ENCODE results near the gene CYRIA. TPM values are rescaled to one million over a fixed set of nuclear protein-coding genes. Genes with fewer than 3 reads are reported as not detected.
A peak's percentile ranks its signal among the peaks of the same experiment; 100 is the strongest.

Gene CYRIA
- total RNA-seq, 1 donor from 2014 or later: 227 TPM

GRCh38 chr2:16671760-16672159, 6.1 kb upstream of the CYRIA start:
- FAIRE-seq (no peak), DNase-seq (ENCODE audit: low spot score in 2 of 2) (no peak)

- DNase-seq (ENCODE audit: low spot score in 2 of 2) (no peak), FAIRE-seq (no peak)
Observed at GRCh38 chr2:16669388-16669787, 3.8 kb upstream of the CYRIA start.

GRCh38 chr2:16666449-16666801, 791 bp upstream of the CYRIA start:
- DNase-seq (ENCODE audit: low spot score in 2 of 2): no peak
- FAIRE-seq: no peak

DNA sequence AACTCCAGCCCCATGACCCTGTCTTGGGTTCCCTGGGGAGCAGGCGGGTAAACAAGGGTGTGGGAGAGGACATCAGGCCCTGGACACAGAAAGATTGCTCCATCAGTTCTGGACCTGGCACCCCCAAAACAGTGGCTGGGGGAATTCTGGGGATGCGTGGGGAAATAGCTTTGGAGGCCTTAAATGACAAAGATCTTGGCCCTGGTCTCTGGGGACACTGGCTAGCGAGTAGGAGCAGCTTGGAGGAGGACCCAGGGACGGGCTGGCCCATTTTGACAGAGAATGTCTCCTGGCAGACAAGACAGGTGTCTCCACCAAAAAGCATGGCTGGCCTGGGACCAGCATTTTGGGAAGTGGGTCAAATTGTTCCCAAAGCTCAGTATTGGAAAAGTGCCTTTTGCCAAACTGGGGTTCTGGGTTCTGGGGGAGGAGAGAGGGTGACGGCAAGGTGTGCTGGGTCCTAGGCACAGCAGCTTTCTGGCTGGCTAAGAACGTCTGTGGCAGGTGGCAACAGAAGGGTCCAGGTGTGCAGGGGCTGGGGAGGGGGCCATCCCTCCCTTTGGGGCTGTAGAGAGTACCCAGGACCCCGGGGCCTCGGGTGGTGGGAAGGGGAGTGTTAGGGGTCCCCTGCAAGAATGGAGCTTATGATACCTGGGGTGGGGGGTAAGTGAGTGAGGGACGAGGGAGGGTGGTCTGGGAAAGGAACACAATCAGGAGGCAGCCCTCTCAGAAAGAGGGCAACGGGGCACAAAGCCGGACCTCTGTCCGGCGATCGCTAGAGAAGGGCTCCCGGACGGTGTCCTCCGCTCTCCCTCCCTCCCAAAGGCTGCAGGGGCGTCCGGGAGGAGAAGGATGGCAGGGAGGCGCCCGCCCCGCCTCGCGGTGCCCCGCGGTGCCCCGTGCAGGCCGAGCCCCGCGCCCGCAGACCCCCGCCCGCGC, 556 bp downstream of the CYRIA start:
- FAIRE-seq (no peak), DNase-seq (ENCODE audit: low spot score in 2 of 2) (no peak)

DNA sequence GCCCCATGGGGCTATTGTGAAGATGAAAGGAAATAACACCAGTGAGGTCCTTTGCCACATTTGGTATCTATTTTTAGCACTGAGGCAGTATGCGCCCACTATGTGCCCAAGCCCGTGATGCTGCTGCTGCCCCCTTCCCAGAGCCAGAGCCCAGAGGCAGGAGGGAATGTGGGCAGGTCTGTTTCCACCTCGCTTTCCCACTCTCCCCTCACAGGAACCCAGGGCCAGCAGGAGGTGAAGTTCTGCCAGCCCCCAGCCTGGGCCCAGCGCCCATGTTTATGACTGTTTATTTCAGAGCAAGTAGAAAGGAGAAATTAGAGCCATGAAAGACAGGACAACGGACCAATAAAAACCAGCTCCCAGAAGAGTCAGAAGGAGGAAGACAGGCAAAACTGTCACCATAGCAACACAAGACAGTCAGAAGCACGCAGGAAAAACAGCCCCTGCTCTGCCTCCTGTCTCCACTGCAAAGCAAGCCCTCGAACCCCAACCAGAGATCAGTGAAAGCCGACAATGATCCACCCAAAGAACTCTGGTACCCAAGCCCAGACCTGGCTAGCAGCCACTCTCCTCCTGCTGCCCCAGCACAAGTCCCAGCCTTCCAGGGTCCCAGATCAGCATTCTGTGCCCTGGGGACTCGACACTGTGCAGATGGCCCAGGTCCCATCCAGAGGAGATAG, 1.4 kb downstream of the CYRIA start:
- DNase-seq (ENCODE audit: low spot score in 2 of 2) (peak; percentile 47 to 51), FAIRE-seq (no peak)

DNA sequence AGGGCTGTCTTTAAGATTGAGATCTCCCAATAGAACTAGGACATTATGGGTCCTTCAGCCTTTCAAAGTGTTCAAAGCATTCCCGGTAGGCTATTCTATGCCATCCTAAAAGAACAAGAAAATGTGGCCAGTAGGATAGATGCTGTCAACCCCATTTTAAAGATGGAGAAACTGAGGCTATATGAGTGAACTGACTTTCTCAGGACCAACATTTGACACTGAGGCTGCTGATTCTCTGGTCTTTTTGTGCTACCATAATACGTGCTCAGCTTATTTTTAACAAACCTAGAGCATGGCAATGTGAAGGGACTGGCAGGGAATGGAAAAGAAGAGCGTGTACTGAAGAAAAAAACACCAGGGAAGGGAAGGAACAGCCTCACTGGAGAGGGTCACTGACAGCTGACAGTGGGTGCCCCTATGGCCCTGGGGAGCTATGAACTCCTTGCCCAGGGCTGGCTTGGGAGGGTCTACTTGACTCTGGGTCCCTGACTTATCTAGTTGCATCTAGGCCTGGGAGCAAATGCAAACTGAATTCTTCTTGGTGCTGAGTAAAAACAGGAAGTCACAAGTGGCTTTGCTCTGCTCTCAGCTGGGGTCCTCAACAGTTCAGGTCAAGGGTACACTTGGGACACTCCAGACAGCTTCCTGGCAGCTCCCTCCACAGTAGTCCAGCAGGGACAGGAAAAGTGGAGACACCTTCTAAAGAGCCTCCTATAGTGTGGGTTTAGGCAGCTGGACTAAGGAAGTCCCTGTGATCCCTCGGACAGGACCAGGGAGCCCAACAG, 2.3 kb downstream of the CYRIA start:
- FAIRE-seq: no peak
- DNase-seq (ENCODE audit: low spot score in 2 of 2): no peak

GRCh38 chr2:16661936-16662839, 3.4 kb downstream of the CYRIA start:
- FAIRE-seq: no peak
- no peak for DNase-seq (ENCODE audit: low spot score in 2 of 2)

DNA sequence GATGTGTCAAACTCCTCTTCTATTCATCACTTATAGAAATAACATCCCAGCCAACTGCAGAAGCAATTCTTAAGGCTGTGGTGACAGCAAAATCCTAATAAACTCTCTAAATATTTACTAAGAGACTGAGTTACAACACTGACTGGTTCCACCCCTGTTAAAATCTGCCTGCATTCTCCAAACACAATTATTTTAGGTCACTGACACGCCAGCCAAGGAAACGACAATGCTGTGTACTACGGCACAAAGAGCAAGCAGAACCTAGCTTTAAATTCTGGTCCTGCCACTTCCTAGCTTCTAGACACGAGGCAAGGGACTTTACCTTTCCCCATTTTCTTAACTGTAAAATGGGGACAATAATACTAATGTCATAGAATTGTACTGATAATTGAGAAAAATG, 4.1 kb downstream of the CYRIA start:
- DNase-seq (ENCODE audit: low spot score in 2 of 2): no peak
- FAIRE-seq: no peak

DNA sequence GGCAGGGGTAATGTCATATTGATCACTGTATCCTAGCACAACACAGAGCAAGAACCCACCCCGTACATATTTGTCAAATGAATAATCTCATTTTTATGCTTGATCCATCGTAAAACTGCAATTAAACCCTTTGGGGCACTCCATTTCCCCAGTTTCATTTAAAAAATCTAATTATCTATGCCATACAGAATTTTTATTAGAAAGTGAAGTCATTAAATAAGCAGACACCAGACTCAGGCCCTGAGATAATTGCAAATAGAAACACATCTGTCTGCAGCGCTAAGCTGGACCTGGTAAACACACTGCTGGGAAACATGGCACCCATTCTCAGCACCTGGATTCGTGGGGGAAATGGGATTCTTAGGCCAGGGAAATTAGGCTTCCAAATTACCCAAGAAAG, 5.1 kb downstream of the CYRIA start:
- FAIRE-seq: no peak
- DNase-seq (ENCODE audit: low spot score in 2 of 2): no peak

DNA sequence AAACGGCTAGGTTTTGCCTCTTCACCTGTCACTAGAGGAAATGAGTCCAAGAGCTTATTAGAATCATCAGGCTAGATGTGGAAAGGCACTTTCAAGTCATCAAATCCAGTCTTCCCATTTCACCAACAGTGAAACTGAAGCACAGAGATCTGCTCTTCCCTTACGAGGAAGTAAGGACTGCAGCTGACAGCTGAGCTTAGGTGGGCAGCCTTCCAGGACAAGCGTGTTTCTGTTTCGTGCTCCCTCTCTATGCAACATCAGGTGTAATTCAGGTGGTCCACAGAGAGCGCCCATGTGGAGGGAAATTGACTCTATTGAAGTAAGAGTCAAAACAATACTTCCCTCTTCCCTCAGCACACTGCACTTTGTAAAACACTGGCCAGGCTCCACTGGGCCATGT, 5.5 kb downstream of the CYRIA start:
- FAIRE-seq (no peak), DNase-seq (ENCODE audit: low spot score in 2 of 2) (no peak)

DNA sequence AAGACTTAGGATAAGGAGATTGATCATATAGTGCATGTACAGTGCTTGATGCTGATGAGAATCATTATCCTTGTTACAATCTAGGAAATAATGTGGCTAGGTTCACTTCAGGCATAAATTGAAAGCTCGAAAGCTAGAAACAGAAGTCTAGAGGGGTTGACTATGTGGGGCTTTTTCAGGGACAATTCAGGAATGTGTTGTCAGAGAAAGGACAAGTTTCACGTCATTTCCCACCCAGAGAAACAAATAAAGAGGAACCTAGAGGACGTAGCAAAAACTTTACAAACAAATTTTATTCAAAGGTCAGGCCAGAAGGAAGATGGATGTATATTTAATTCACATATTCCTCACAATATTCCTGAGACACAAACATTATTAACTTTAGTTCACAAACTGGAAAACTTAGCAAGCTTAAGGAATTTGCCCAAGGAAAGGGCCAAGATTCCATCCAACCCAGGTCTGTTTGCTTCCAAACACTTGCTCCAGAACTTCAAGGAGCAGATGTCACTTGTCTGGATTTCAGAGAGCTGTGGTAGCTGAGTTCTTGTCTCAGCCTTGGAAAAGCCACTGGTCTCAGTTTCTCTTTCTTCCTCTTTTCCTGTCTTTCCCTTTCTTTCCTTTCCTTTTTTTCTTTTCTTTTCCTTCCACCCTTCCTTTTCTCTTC, 7.4 kb downstream of the CYRIA start:
- no peak for DNase-seq (ENCODE audit: low spot score in 2 of 2)
- FAIRE-seq: no peak

DNA sequence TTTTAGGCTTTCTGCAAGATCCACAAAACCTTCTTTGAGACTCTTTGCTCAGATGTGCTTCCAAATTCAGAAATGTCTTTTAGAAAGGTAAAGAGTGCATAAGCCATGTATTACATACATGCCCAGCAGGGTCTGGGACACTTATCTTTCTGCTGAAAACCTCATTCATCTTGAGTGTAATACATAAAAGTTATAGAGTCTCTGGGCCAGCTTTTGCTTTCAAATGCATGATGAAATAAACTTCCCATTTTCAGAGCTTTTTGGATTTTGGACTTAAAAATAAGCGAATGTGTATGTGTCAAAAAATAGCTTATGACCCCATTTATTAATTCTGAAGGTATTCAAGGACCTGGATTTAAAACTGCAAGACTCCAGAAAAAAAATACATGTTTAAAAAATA, 8.0 kb downstream of the CYRIA start:
- no peak for DNase-seq (ENCODE audit: low spot score in 2 of 2)
- no peak for FAIRE-seq

- DNase-seq (ENCODE audit: low spot score in 2 of 2): no peak
- FAIRE-seq: no peak
Observed at GRCh38 chr2:16656784-16657391, 8.7 kb downstream of the CYRIA start.

- DNase-seq (ENCODE audit: low spot score in 2 of 2): no peak
- FAIRE-seq: no peak
Observed at GRCh38 chr2:16655905-16656642, 9.6 kb downstream of the CYRIA start.

DNA sequence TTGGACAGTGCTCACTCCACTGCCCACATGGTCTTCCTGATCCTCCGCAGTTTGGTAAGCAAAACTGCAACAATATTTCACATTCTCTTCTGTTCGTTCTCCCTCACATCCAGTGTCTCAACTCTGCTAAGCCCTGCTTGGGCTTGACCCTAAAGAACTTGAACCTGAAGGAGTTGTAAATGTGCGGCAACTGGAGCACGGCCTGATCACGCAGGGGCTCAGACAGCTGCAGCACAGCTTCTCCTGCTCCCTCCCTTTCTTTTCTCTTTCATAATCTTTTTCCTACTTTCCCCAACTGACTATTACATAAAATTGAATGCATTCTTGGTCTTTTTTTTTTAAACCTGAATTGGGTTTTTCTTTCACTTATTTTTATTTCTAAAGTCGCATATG, 10.2 kb downstream of the CYRIA start:
- DNase-seq (ENCODE audit: low spot score in 2 of 2) (no peak), FAIRE-seq (no peak)

DNA sequence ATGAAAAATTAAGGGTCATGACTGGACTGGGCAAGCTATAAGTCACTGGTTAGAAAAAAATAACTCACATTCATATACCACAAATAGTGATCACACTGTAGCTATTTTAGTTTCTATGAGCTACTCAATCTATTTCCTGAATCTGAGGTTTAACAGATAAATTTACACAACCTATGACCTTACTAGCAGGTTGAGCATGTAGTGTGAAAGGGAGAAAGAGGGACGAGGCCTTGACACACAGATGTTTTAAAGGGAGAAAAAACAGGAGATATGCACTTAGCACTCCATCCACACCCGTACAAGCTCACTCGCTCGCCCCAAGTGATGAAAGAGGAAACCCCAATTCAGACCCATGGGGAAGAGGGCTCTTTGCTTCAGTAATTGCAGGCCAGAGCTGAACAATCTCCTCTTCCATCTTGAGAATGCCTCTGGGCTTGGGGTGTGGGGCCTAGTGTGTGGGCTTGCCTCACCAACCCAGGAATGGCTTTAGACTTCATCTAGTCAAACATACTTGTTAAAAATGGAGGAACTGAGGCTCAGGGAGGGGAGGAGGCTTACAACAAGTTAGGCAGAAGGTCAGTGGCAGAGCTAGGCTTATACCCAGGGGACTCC, 10.7 kb downstream of the CYRIA start:
- FAIRE-seq: no peak
- DNase-seq (ENCODE audit: low spot score in 2 of 2): no peak

DNA sequence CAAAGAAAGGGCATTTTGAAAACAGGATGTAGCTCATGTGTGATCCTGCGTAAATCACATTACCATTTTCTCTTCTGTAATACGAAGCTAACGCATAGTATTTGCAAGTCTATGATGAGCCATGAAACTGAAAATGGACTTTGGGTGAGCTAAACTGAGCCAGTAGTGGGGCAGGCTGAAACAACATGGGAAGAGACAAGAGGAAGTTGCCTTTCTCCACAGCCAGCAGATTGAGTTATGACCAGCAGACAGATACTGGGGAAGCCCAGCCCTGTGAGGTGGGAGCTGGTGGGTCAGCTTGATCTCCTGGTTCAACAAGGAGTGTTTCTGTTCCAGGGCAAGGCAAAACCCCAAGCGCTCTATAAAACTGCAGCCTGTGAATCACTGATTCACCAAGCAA, 11.8 kb downstream of the CYRIA start:
- FAIRE-seq: no peak
- DNase-seq (ENCODE audit: low spot score in 2 of 2): no peak

- FAIRE-seq (no peak), DNase-seq (ENCODE audit: low spot score in 2 of 2) (no peak)
Observed at GRCh38 chr2:16653083-16653375, 12.6 kb downstream of the CYRIA start.
